Medulla oblongata (tissue), 1 donor: Measurements from ENCODE around the gene PHLDA1.
"Not testable (repeated sequence)": the region's sequence is repeated elsewhere in the genome, so short reads cannot be mapped to it uniquely, and the experiment has no call there.

Experiments
- DNase-seq: peaks from one replicate; pipeline ENCODE4 v3.0.0-alpha.2; 2015; ENCODE audit errors: extremely low spot score

PHLDA1 gene

DNA sequence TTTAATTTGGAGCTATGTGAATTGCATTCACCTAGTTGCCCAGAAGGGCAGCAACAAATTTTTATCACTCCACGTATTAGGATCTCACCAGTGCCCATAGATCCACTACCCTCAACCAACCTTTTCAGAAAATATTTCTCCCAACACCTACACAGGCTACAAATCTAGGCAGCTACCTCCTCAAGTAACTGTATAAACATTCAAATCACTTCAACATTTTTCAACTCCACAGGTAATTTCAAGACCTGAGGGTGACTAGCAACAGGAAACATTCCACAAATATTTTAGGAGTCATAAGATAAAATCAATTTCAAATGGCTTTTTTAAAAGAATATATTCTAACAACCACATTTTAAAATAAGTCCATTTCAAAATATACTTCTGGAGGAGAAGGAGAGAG, 12.9 kb downstream of the PHLDA1 start:
- no peak for DNase-seq

DNA sequence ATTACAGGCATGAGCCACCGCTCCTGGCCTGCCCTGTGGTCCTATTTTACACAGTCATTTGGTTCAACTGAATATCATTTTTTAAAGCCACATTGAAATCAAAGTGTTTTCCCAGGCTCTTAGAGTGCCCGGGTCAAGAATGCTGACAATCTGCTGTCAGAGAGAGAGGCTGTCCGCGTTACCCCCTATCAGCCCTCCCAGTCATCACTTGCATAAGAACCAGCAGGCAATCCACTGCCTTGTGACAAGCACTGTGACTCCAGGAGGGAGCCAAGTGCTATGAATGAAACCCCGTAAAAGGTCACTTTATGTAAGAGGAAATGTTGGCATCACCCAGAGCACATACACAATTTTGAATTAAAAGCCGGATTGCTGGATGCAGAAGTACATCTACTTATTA, 13.5 kb downstream of the PHLDA1 start:
- no peak for DNase-seq

DNA sequence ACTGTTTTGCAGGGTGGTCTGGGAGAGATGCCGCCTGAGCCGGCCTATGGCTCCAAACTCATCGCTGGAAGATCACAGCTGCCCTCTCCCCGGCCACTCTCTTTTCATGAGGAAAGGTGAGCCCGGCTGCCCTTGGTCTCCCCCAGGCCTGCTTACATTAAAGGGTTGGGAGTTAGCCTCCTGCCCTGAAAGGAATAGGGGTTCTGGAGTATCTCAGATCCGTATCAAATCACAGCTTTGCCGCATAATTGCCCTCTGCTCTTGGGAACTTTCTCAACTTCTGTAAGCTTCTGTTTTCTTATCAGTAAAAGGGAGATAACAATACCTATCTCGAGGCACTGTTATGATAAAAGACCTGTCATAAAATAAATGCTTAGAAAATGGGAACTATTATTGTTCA, 17.6 kb downstream of the PHLDA1 start:
- DNase-seq = no peak

DNA sequence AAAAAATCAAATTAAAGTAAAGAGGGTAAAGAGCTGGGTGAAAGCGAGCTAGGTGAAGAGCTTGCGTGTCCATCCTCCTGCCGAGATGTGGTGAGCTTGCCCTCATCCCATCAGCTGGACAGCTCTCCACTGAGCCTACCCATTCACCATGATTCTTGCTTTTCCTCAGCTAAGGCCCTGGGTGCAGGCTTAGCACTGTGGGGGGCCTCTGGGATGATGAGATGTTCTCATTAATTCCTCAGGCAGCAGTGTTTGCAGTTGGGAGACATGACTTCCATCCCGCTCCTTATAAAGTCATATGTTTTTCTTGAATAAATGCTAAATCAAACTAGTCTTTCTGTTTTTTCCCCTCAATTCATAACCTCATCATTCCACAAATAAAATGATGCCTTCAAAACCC, 18.0 kb downstream of the PHLDA1 start:
- DNase-seq = no peak

DNA sequence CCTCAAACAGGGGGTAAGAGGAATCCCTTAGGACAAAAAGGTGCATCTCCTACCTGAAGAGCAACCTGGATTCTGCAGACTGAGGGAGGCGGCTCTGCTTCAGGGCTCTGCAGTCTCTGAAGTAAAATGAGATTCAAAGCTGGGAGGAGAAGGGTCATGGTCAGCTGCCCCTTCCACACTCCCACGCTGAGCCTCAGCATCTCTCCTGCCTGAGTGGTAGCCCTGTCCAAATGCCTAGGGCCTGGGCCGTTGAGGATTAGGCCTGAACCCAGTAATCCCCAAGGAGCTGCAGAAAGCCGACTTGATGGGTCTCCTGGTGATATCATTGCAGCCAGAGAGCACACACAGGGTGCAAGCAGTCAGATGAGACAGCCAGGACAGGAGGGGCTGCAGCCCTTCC, 18.9 kb downstream of the PHLDA1 start:
- no peak for DNase-seq

DNA sequence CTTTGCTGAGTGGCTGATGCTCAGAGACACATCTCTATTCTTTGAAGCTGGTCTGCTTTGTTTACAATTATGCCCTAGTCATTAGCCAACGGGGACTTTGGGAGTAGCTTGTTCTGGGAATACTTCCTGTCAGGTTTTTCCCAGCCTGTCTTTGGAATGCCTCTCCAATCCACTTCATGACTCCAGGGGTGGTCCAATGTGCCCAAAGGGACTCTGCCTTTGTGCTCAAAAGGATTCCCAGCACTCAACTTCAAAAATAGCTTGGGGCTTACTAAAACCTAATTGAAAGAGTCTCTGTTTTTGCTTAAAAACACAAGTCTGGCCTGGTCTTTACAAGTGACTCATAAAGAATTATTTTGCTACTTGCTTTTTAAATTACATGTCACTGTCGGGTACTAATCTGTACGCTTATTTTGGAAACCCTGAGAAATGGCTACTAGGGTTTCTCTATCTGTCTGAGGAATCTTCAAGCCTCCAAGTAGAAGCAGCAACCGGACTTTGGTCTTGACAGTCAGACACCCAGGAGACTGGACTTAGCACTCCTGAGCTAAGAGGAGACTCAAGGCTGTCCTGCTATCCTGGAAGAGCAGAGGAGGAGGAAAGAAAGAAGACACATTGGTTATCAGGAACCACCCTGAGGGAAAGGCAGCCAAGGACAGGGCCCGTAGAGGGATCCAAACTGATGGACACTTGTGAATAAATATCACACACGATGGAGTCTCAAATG, 20.7 kb downstream of the PHLDA1 start:
- DNase-seq = no peak

DNA sequence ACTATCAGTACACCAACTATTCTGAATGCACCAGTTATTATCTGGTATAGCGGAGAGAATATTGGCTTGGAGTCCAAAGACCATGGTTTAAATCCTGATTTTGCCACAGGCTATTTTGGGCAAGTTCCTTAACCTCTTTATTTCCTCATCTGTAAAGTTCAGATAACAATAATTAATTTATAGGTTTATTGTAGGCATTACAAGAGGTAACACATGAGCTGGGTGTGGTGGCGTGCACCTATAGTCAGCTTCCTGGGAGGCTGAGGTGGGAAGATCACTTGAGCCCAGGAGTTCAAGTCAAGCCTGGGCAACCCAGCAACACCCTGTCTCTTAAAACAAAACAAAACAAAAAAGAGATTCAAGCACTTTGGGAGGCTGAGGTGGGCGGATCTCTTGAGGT, 23.1 kb downstream of the PHLDA1 start:
- DNase-seq = no peak

DNA sequence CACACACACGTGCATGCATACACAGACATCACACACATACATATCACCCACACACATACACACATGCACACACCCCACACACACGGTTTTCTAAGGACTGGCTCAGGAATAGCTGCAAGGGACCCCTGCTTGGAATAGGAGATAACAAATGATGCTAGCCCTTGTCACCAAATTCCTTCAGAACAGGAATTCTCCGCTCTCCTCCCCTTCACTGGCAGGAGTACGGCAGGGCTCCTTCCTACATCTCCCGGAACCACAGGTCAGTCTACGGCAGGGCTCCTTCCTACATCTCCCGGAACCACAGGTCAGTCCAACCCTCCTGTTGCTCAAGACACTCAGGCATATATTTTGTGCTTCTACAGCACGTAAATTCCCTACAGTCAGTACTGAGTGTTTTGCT, 23.9 kb downstream of the PHLDA1 start:
- no peak for DNase-seq

DNA sequence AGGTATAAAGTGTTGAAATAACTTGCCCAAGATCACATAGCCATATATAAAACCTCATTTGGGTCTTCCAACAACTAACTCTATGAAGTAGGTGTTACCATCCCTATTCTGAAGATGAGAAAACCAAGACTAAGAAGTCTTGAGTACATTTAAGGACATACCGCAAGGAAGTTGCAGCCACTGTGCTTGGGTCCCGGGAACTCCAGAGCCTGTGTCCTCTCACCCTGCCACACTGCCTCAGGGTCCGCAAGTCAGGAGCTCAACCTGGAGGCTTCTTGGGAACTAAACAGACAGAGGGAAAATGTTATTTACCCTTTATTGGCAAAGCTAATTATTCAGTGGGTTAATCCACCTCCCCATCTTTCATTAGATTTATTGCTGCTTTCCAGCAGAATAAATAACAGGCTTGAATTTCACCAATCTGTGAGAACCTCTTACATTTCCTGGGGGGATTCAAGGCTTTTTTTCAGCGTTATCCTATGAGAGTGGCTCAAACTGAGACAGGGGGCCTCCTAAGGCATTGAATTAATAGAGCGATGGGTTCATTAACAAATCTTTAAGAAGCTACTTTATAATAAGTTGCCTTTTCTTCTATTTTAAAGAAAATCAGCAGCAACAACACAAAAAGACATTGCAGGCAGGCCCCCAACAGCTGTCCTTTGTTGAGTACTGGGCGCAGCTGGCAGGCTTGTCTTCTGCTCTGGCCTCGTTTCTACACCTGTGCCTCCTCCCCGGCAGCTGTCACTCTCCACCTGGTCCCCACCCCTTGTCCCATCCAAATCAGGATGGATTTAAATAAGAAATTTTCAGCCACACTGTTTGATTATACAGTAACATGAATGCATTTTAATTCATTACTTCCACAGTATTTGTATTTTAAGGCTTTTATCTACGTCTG, 25.3 kb downstream of the PHLDA1 start:
- no peak for DNase-seq

DNA sequence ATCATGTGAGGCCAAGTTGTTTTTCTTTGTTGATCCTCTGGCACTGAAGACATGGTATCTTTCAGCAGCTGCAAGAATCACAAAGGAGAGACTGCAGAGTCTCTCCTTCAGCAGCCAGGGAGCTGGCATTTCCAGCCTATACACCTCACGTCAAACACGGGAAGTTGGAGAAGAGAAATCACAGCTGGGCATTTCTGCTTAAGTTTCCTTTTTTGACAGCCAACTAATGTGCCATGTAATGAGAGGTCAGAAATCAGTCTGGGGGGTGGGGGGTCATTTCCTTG, 28.3 kb downstream of the PHLDA1 start:
- DNase-seq = no peak

DNA sequence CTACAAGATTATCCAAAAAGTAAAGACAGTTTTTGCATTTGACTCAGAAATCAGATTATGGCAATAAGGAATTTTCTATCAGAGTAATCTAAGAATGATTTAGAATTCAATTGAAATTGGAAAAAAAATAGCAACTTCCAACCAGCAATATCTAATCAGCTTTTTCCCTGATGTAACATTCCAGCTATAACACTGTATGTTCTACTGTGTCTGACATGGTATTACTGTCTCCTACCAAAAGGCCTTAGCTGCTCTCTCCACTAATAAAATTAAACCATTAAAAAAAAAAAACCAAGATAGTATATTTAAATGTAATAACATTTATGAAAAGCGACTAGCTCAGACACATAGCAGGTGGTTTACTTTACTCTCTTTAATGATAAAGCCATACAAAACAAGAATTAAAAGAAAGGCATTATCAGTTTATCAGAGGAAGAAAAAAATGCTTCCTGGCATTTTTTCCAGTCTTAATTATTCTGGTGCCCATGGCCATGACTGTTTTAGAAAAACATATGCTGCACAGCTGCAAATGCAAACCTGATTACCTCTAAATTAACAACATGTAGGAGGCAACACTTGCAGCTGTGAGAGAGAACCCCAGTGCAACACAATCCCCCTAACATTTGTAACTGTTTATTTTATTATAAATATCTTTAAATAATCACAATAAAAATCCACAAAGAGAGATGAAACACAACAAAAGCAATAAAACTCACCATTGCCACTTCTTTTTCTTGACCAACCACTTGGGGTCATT, 28.8 kb downstream of the PHLDA1 start:
- no peak for DNase-seq

DNA sequence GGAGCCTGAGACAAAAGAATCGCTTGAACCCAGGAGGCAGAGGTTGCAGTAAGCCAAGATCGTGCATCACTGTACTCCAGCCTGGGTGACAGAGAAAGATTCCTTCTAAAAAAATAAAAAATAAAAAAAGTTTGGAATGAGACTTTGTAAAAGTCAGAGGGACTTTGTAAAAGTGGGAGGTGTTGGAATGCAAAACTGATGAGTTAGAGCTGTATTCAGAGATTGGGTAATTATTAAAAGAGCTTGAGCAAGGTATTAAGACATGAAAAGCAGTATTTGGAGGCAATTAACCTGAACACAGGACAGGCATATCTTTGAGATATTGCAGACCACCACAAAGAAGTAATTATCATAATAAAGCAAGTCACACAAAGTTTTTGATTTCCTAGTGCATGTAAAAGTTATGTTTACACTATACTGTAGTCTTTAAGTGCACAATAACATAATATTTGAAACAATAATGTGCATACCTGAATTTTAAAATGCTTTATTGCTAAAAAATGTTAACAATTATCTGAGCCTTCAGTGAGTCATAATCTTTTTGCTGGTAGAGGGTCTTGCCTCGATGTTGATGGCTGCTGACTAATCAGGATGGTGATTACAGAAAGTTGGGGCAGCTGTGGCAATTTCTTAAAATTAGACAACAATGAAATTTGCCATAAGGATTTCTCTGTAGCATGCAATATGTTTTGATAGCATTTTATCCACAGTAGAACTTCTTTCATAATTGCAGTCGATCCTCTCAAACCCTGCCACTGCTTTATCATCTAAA, 33.1 kb downstream of the PHLDA1 start:
- no peak for DNase-seq

DNA sequence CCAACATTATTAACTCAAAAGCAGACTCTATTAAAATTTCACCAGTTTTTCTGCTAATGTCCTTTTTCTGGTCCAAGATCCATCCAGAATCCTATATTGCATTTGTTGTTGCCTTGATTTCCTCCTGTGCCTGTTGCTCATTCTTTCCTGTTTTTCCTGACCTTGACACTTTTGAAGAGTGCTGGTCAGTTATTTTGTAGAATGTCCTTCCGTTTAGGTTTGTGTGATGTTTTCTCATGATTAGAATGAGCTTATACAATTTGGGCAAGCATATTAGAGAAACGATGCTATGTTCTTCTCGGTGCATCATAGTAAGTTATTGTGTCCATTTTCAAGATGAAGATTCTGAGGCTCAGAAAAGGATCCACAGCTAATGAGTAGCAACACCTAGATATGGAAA, 33.9 kb downstream of the PHLDA1 start:
- no peak for DNase-seq

DNA sequence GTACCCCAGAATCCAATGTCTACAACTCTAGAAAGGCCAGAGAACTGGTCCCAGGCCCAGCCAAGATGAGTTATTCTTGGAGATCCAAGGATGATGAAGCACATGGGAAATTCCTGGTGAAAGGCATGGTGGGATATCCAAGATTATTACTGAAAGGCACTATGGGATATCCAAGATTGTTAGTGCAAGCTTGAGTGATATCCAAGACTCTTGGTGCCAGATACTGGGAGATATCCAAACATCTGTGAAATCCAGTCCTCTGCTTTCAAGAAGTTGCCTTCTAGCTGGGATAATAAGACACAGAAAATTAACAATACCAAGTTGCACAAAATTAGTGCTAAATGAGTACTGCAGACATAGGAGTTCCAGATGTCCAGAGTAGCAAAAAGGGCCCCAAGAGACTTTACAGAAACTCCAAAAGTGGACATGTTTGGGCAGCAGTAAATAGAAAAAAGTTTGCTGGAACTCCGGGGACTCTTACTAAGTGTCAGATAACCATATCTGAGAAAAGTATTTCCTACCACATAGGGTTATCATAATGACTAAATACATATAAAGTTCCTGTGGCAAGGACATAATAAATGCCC, 34.6 kb downstream of the PHLDA1 start:
- no peak for DNase-seq

DNA sequence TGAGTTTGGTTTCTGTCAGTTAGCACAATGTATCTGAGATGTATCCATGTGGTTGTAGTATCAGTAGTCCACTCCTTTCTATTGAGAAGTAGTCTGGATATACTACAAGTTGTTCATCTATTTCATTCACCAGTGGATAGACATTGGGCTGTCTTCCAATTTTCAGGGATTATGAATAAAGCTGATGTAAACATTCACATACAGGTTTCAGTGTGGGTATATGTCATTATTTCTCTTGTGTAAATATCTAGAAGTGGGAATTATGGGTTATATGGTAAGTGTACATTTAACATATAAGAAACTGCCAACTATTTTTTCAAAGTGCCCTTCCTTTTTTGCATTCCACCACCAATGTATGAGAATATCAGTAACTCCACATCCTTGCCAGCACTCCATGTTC, 35.9 kb downstream of the PHLDA1 start:
- no peak for DNase-seq

DNA sequence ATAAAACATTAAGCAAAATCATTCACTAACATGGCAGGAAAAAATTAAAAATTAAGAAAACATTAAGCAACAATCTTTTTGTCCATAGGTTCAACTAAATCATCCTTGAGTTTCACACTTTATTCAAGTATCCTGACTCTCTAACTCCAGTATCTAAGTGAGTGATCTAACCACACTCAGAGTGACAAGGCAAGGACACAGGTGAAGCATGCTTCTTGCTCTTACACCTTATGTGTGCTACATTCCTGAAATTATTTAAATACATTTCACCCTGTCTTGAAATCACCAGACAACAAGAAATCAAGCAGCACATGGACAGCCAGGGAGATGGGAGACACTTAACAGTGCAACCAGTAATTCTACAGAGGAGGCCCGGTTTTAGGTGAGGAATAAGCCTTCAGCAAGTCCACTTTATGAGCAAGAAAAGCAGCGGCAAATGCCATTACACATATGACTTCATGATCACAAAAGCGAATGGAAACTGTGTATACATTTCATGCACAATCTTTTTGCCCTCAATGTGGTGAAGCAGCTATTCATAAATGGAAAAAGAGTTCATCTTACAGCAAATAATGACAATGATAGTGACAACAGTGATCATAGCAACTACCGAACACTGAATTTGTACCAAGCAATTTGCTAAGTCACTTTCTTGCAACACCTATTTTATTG, 37.4 kb downstream of the PHLDA1 start:
- no peak for DNase-seq

DNA sequence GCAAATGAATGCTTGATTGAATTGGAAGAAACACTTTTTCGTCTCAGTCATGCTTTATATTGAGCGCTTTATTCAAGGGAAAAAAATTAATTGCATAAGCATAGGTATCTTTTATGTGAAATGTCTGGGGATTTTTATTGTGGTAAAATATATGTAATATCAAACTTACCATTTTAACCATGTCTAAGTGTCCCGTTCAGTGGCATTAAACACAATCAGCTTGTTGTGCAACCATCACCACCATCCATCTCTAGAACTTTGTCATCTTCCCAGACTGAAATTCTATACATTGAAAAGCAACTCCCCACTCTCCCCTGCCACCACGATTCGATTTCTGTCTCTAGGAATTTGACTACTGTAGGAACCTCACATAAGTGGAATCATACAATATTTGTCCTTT, 39.8 kb downstream of the PHLDA1 start:
- DNase-seq = no peak

DNA sequence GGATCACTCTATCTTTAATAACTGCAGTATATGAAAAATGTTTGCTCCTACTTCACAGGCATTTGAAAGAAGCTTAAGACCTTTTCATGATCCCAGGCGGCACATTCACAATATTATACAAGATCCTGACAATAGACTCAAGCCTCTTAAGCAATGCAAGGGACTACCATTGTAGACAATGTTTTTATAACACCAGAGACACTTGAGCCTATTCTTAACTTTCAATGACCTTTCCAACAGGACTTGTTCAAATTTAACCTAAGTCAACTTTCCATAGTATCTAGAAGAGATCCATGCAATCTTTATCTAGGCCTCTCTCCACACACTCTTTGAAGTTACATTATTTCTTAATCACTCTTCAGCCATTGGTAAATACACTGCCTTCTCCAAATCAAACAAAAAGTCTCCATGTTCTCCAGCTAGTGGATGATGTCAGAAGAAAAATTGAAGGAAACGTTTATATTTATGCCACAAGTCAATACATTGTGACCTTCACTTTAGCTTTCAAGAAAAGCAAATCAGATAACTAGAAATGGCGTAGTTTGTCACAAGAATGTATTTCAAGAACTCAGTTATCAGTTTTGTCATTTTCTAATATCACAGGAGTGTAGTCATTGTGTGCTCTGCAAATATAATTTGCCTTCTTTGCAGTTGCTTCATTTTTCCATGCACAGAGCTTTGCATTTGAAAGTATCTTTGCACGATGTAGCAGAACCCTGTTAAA, 41.2 kb downstream of the PHLDA1 start:
- no peak for DNase-seq

DNA sequence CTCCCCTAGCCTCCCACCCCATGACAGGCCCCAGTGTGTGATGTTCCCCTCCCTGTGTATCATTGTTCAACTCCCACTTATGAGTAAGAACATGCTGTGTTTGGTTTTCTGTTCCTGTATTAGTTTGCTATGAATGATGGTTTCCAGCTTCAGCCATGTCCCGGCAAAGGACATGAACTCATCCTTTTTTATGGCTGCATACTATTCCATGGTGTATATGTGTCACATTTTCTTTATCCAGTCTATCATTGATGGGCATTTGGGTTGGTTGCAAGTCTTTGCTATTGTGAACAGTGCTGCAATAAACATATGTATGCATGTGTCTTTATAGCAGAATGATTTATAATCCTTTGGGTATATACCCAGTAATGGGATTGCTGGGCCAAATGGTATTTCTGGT, 43.9 kb downstream of the PHLDA1 start:
- DNase-seq = not testable (repeated sequence)

DNA sequence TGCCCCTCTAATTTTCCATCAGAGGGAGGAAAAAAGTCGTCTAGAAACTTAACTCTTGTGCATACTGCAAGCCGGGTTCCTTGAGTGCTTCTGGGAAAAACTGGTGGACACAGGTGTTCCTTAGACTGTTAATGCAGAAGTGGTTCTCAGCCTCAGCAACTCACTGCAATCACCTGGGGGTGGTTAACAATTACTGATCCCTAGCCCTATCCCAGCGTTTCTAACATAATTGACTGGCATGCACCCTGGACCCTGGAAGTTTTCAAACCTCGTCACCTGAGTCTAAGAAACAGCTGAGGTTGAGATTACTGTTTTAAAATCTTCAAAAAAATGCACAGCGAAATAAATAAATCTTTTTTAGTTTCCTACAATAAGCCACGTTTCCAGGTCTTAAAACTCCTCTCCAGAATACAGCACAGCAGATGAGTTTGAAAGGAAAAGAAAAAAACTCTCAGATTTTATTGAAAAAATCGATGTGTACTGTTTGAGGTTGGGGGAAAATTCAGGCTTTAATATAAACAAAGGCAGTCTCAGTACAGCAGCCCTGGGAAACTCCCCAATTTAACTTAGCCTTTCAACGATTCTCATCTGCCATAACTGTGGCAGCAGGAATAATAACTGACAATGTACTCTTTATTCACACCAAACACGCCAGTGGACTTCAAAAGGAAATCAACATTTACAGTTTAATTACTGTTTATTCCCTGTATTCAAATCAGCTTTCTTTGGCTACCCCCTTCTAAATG, 45.4 kb downstream of the PHLDA1 start:
- DNase-seq = no peak
